IPS-20b (cell line): ENCODE results near the gene CNNM4.

Experiments used
- H3K27ac ChIP-seq: one replicate; pipeline ENCODE4 v1.5.1; 2013; ENCODE audit warnings: low read length
- H3K27me3 ChIP-seq: 2 replicates; pipeline ENCODE4 v1.6.1; 2013; ENCODE audit warnings: mild to moderate bottlenecking, low read length, inconsistent platforms; ENCODE audit not compliant: insufficient read depth
- H3K36me3 ChIP-seq: 2 replicates; pipeline ENCODE4 v1.6.1; 2013; ENCODE audit warnings: low read depth, mild to moderate bottlenecking, inconsistent platforms, low read length, moderate library complexity; ENCODE audit not compliant: insufficient read depth
- H3K4me1 ChIP-seq: 2 replicates; pipeline ENCODE4 v1.6.1; 2013; ENCODE audit warnings: mild to moderate bottlenecking, control low read depth, inconsistent platforms, low read length, moderate library complexity; ENCODE audit not compliant: insufficient read depth
- H3K4me3 ChIP-seq: 2 replicates; pipeline ENCODE4 v1.5.1; 2013; ENCODE audit warnings: mild to moderate bottlenecking, low read length, inconsistent platforms
- H3K9ac ChIP-seq: 2 replicates; pipeline ENCODE4 v1.6.1; 2013; ENCODE audit warnings: low read depth, mild to moderate bottlenecking, inconsistent platforms, low read length, moderate library complexity
- H3K9me3 ChIP-seq: 2 replicates; pipeline ENCODE4 v1.6.1; 2013; ENCODE audit warnings: mild to moderate bottlenecking, low read depth, low read length, inconsistent platforms; ENCODE audit not compliant: insufficient read depth

Gene CNNM4

GRCh38 chr2:96842600-96842999 is 81.9 kb downstream of the CNNM4 start:
- peaks cover 16% of the 10 kb centered on the region; the same call in 1 of the 2 replicates for H3K36me3 ChIP-seq
- no peak overlapping the region for H3K9ac ChIP-seq
- H3K27me3 ChIP-seq: no peaks in the 10 kb centered on the region
- H3K27ac ChIP-seq: no peak overlapping the region
- H3K4me3 ChIP-seq: no peak overlapping the region
- no peaks in the 10 kb centered on the region for H3K9me3 ChIP-seq
- H3K4me1 ChIP-seq: no peaks in the 10 kb centered on the region

GRCh38 chr2:96843538-96844268 is 83.0 kb downstream of the CNNM4 start, which contains the start of gene ANKRD23:
Gene ANKRD23, minus strand, starts transcription at chr2:96844021. Its CDS starts 29 bp downstream, at chr2:96843992.
- H3K27ac ChIP-seq: no peak within 1 kb of the TSS
- H3K9ac ChIP-seq: no peak within 1 kb of the TSS
- H3K9me3 ChIP-seq: no peaks in the 10 kb centered on the region
- H3K4me3 ChIP-seq: no peak within 1 kb of the TSS
- H3K27me3 ChIP-seq: no peaks in the 10 kb centered on the region
- no peaks in the 10 kb centered on the region for H3K4me1 ChIP-seq
- H3K36me3 ChIP-seq: peaks cover 21% of the 10 kb centered on the region

- H3K27me3 ChIP-seq: no peaks in the 10 kb centered on the region
- no peaks in the 10 kb centered on the region for H3K4me1 ChIP-seq
- peaks cover 21% of the 10 kb centered on the region for H3K36me3 ChIP-seq
- no peak overlapping the region for H3K9ac ChIP-seq
- no peak overlapping the region for H3K4me3 ChIP-seq
- no peaks in the 10 kb centered on the region for H3K9me3 ChIP-seq
- H3K27ac ChIP-seq: no peak overlapping the region
Observed at GRCh38 chr2:96844405-96844808, 83.7 kb downstream of the CNNM4 start.

GRCh38 chr2:96846825-96847224 is 86.1 kb downstream of the CNNM4 start:
- Histone ChIP-seq H3K36me3 (peaks cover 33% of the 10 kb centered on the region), H3K9ac (no peak overlapping the region), H3K27ac (no peak overlapping the region), H3K4me1 (no peaks in the 10 kb centered on the region), H3K4me3 (no peak overlapping the region), H3K27me3 (no peaks in the 10 kb centered on the region), H3K9me3 (no peaks in the 10 kb centered on the region)

GRCh38 chr2:96847586-96847985 is 86.9 kb downstream of the CNNM4 start:
- no peaks in the 10 kb centered on the region for H3K4me1 ChIP-seq
- H3K36me3 ChIP-seq: peaks cover 38% of the 10 kb centered on the region
- no peak overlapping the region for H3K9ac ChIP-seq
- no peaks in the 10 kb centered on the region for H3K27me3 ChIP-seq
- no peak overlapping the region for H3K4me3 ChIP-seq
- no peak overlapping the region for H3K27ac ChIP-seq
- H3K9me3 ChIP-seq: no peaks in the 10 kb centered on the region

GRCh38 chr2:96848264-96848663 is 87.6 kb downstream of the CNNM4 start:
- Histone ChIP-seq H3K36me3 (peaks cover 45% of the 10 kb centered on the region), H3K9me3 (no peaks in the 10 kb centered on the region), H3K9ac (no peak overlapping the region), H3K4me3 (no peak overlapping the region), H3K27ac (no peak overlapping the region), H3K27me3 (no peaks in the 10 kb centered on the region), H3K4me1 (no peaks in the 10 kb centered on the region)

- Histone ChIP-seq H3K27me3 (no peaks in the 10 kb centered on the region), H3K27ac (no peak overlapping the region), H3K4me1 (peaks cover 7% of the 10 kb centered on the region), H3K9me3 (no peaks in the 10 kb centered on the region), H3K36me3 (peaks cover 47% of the 10 kb centered on the region), H3K9ac (no peak overlapping the region), H3K4me3 (no peak overlapping the region)
Observed at GRCh38 chr2:96852667-96853066, 92.0 kb downstream of the CNNM4 start.

- Histone ChIP-seq H3K27me3 (no peaks in the 10 kb centered on the region), H3K36me3 (peaks cover 40% of the 10 kb centered on the region)
Observed at GRCh38 chr2:96853321-96853720, 92.6 kb downstream of the CNNM4 start.

GRCh38 chr2:96856776-96857666 is 96.3 kb downstream of the CNNM4 start:
- no peaks in the 10 kb centered on the region for H3K9me3 ChIP-seq
- H3K4me3 ChIP-seq: peak overlapping the region; percentile 86
- H3K36me3 ChIP-seq: peaks cover 39% of the 10 kb centered on the region
- no peaks in the 10 kb centered on the region for H3K27me3 ChIP-seq
- H3K27ac ChIP-seq: no peak overlapping the region
- H3K4me1 ChIP-seq: peaks cover 7% of the 10 kb centered on the region
- peak overlapping the region; percentile 74; the same call in 1 of the 2 replicates for H3K9ac ChIP-seq

More at GRCh38 chr2:96853321-96853720, 92.6 kb downstream of the CNNM4 start:
- Histone ChIP-seq H3K4me3 (no peak overlapping the region), H3K9ac (no peak overlapping the region), H3K27ac (no peak overlapping the region), H3K9me3 (no peaks in the 10 kb centered on the region), H3K4me1 (peaks cover 7% of the 10 kb centered on the region)

- Histone ChIP-seq H3K4me3 (peak within 1 kb of the TSS; percentile 86), H3K27me3 (no peaks in the 10 kb centered on the region), H3K4me1 (peaks cover 7% of the 10 kb centered on the region), H3K36me3 (peaks cover 38% of the 10 kb centered on the region), H3K27ac (no peak within 1 kb of the TSS), H3K9me3 (no peaks in the 10 kb centered on the region), H3K9ac (peak within 1 kb of the TSS; percentile 74; the same call in 1 of the 2 replicates)
Observed at GRCh38 chr2:96857667-96858372, 97.1 kb downstream of the CNNM4 start, which contains the start of gene ANKRD39. Gene ANKRD39, minus strand, starts transcription at chr2:96858016. Its CDS starts 29 bp downstream, at chr2:96857987.

- peak overlapping the region; percentile 69; the same call in 1 of the 2 replicates for H3K4me3 ChIP-seq
- peaks cover 7% of the 10 kb centered on the region for H3K4me1 ChIP-seq
- H3K27me3 ChIP-seq: no peaks in the 10 kb centered on the region
- peak overlapping the region; percentile 45; the same call in 1 of the 2 replicates for H3K9ac ChIP-seq
- peaks cover 39% of the 10 kb centered on the region for H3K36me3 ChIP-seq
- no peak overlapping the region for H3K27ac ChIP-seq
- H3K9me3 ChIP-seq: no peaks in the 10 kb centered on the region
Observed at GRCh38 chr2:96859099-96859649, 98.5 kb downstream of the CNNM4 start.
